HG03439 (cell line): Measurements from ENCODE around the gene TCP11L2.
A peak's percentile ranks its signal among the peaks of the same experiment; 100 is the strongest.
"Not testable (repeated sequence)": the region's sequence is repeated elsewhere in the genome, so short reads cannot be mapped to it uniquely, and the experiment has no call there.

ENCODE experiments used
- ATAC-seq: cut with Tn5 transposase; IDR thresholded peaks from one replicate; pipeline ENCODE4 v1.9.1; 2021; ENCODE audit warnings: mild to moderate bottlenecking, moderate library complexity; ENCODE audit not compliant: unreplicated experiment

Gene TCP11L2

GRCh38 chr12:106341086-106341877 lies 38.7 kb downstream of the TCP11L2 start:
- no peak for ATAC-seq

GRCh38 chr12:106342397-106343213 lies 40.1 kb downstream of the TCP11L2 start:
- ATAC-seq, result no peak

- no peak for ATAC-seq
These were observed 40.6 kb downstream of the TCP11L2 start for GRCh38 chr12:106343214-106343528.

GRCh38 chr12:106344131-106344530 lies 41.6 kb downstream of the TCP11L2 start:
- no peak for ATAC-seq

- ATAC-seq, result no peak
These were observed 43.2 kb downstream of the TCP11L2 start for GRCh38 chr12:106345746-106346145.

- ATAC-seq, result no peak
These were observed 45.9 kb downstream of the TCP11L2 start for GRCh38 chr12:106348411-106348810.

- no peak for ATAC-seq
These were observed 50.6 kb downstream of the TCP11L2 start for GRCh38 chr12:106353175-106353574.

GRCh38 chr12:106357549-106358395 lies 55.2 kb downstream of the TCP11L2 start, which contains the start of gene POLR3B:
Gene POLR3B (plus strand): TSS chr12:106357748. CDS start chr12:106357880, 132 bp downstream.
- peak; percentile 93 for ATAC-seq

- peak; percentile 11 for ATAC-seq
These were observed 56.1 kb downstream of the TCP11L2 start for GRCh38 chr12:106358396-106359241.

GRCh38 chr12:106359646-106360399 lies 57.3 kb downstream of the TCP11L2 start:
- ATAC-seq, result no peak

- no peak for ATAC-seq
These were observed 58.0 kb downstream of the TCP11L2 start for GRCh38 chr12:106360400-106360994.

- ATAC-seq, result no peak
These were observed 60.4 kb downstream of the TCP11L2 start for GRCh38 chr12:106362971-106363370.

- ATAC-seq, result no peak
These were observed 61.7 kb downstream of the TCP11L2 start for GRCh38 chr12:106364261-106364660.

GRCh38 chr12:106369624-106370346 lies 67.3 kb downstream of the TCP11L2 start:
- no peak for ATAC-seq

GRCh38 chr12:106378788-106379187 lies 76.3 kb downstream of the TCP11L2 start:
- ATAC-seq, result no peak

GRCh38 chr12:106380954-106381353 lies 78.4 kb downstream of the TCP11L2 start:
- ATAC-seq, result no peak

- not testable (repeated sequence) for ATAC-seq
These were observed 79.3 kb downstream of the TCP11L2 start for GRCh38 chr12:106381866-106382265.

- ATAC-seq, result no peak
These were observed 84.4 kb downstream of the TCP11L2 start for GRCh38 chr12:106386813-106387535.
